DOHH2 (cell line): ENCODE data around the gene NFKBIL1.

Experiments
- H3F3A ChIP-seq: fragments of 200-600 bp; sonication (generic), shearing (Covaris generic); 2 replicates; pipeline ENCODE4 v1.6.0; 2016; ENCODE audit warnings: antibody characterized with exemption, mild to moderate bottlenecking; ENCODE audit not compliant: control insufficient read depth, insufficient read depth
- H3K27ac ChIP-seq: fragments of 200-600 bp; sonication (generic); 2 replicates; pipeline ENCODE4 v1.5.1; 2014; ENCODE audit warnings: low read depth, mild to moderate bottlenecking, low read length, moderate library complexity
- H3K27me3 ChIP-seq: fragments of 200-600 bp; sonication (generic); 2 replicates; pipeline ENCODE4 v1.6.1; 2014; ENCODE audit warnings: mild to moderate bottlenecking, low read length, mixed read lengths; ENCODE audit not compliant: control insufficient read depth
- H3K36me3 ChIP-seq: fragments of 200-600 bp; sonication (generic); 2 replicates; pipeline ENCODE4 v1.6.1; 2014; ENCODE audit warnings: mild to moderate bottlenecking, low read length, moderate library complexity, mixed read lengths; ENCODE audit not compliant: control insufficient read depth
- H3K4me1 ChIP-seq: fragments of 200-600 bp; sonication (generic); 2 replicates; pipeline ENCODE4 v1.6.1; 2014; ENCODE audit warnings: mild to moderate bottlenecking, low read length, mixed read lengths; ENCODE audit not compliant: control insufficient read depth
- H3K4me2 ChIP-seq: fragments of 200-600 bp; sonication (generic); 2 replicates; pipeline ENCODE4 v1.6.0; 2014; ENCODE audit warnings: mild to moderate bottlenecking, low read length, moderate library complexity
- H3K4me3 ChIP-seq: fragments of 200-600 bp; sonication (generic); 2 replicates; pipeline ENCODE4 v1.5.1; 2014; ENCODE audit warnings: mild to moderate bottlenecking, low read length, mixed read lengths
- H3K79me2 ChIP-seq: fragments of 200-600 bp; sonication (generic); 2 replicates; pipeline ENCODE4 v1.6.1; 2014; ENCODE audit warnings: mild to moderate bottlenecking, low read length, mixed read lengths; ENCODE audit not compliant: control insufficient read depth
- H3K9me2 ChIP-seq: fragments of 200-600 bp; sonication (generic); replicated peaks from 2 replicates; pipeline ENCODE4 v1.6.1; 2014; ENCODE audit warnings: mild to moderate bottlenecking, low read length, mixed read lengths; ENCODE audit not compliant: control insufficient read depth
- H3K9me3 ChIP-seq: fragments of 200-600 bp; sonication (generic); 2 replicates; pipeline ENCODE4 v1.6.1; 2014; ENCODE audit warnings: antibody characterized with exemption, low read length, mixed read lengths; ENCODE audit not compliant: control insufficient read depth, insufficient read depth
- H4K20me1 ChIP-seq: fragments of 200-600 bp; sonication (generic); 2 replicates; pipeline ENCODE4 v1.6.0; 2014; ENCODE audit warnings: low read depth, mild to moderate bottlenecking, antibody characterized with exemption, low read length, moderate library complexity; ENCODE audit not compliant: control insufficient read depth, insufficient read depth
- EZH2phosphoT487 ChIP-seq: fragments of 200-600 bp; sonication (generic); IDR thresholded peaks from 2 replicates; pipeline ENCODE4 v1.6.1; 2017; ENCODE audit warnings: borderline replicate concordance, mild to moderate bottlenecking, antibody characterized with exemption, low read length, moderate library complexity, mixed read lengths
- TF ChIP-seq, protein P1 (sequence below): fragments of 200-600 bp; sonication (generic); IDR thresholded peaks from one replicate; pipeline ENCODE4 v1.5.1; 2014; ENCODE audit warnings: antibody characterized with exemption, mild to moderate bottlenecking, low read depth, low read length; ENCODE audit not compliant: poor library complexity, severe bottlenecking

Gene NFKBIL1

DNA sequence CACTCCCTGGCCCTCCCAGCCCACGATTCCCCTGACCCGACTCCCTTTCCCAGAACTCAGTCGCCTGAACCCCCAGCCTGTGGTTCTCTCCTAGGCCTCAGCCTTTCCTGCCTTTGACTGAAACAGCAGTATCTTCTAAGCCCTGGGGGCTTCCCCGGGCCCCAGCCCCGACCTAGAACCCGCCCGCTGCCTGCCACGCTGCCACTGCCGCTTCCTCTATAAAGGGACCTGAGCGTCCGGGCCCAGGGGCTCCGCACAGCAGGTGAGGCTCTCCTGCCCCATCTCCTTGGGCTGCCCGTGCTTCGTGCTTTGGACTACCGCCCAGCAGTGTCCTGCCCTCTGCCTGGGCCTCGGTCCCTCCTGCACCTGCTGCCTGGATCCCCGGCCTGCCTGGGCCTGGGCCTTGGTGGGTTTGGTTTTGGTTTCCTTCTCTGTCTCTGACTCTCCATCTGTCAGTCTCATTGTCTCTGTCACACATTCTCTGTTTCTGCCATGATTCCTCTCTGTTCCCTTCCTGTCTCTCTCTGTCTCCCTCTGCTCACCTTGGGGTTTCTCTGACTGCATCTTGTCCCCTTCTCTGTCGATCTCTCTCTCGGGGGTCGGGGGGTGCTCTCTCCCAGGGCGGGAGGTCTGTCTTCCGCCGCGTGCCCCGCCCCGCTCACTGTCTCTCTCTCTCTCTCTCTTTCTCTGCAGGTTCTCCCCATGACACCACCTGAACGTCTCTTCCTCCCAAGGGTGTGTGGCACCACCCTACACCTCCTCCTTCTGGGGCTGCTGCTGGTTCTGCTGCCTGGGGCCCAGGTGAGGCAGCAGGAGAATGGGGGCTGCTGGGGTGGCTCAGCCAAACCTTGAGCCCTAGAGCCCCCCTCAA, 24.9 kb downstream of the NFKBIL1 start, which contains the start of gene LTA:
Gene LTA (plus strand): TSS at position 249 of the 871 bp plus-strand sequence. CDS start 454 bp downstream, at position 703.
- Histone ChIP-seq H3F3A (peaks cover 18% of the 10 kb centered on the region), H3K4me2 (peak within 1 kb of the TSS; percentile 58), H4K20me1 (no peaks in the 10 kb centered on the region), H3K4me3 (peak within 1 kb of the TSS; percentile 38), H3K36me3 (no peaks in the 10 kb centered on the region), H3K4me1 (peaks cover 84% of the 10 kb centered on the region), H3K9me2 (no peaks in the 10 kb centered on the region), H3K79me2 (no peaks in the 10 kb centered on the region), H3K27me3 (peaks cover 83% of the 10 kb centered on the region), H3K27ac (no peak within 1 kb of the TSS), H3K9me3 (no peaks in the 10 kb centered on the region)
- TF ChIP-seq, protein P1, sequence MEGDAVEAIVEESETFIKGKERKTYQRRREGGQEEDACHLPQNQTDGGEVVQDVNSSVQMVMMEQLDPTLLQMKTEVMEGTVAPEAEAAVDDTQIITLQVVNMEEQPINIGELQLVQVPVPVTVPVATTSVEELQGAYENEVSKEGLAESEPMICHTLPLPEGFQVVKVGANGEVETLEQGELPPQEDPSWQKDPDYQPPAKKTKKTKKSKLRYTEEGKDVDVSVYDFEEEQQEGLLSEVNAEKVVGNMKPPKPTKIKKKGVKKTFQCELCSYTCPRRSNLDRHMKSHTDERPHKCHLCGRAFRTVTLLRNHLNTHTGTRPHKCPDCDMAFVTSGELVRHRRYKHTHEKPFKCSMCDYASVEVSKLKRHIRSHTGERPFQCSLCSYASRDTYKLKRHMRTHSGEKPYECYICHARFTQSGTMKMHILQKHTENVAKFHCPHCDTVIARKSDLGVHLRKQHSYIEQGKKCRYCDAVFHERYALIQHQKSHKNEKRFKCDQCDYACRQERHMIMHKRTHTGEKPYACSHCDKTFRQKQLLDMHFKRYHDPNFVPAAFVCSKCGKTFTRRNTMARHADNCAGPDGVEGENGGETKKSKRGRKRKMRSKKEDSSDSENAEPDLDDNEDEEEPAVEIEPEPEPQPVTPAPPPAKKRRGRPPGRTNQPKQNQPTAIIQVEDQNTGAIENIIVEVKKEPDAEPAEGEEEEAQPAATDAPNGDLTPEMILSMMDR = no peak
- no peak for TF ChIP-seq EZH2phosphoT487

DNA sequence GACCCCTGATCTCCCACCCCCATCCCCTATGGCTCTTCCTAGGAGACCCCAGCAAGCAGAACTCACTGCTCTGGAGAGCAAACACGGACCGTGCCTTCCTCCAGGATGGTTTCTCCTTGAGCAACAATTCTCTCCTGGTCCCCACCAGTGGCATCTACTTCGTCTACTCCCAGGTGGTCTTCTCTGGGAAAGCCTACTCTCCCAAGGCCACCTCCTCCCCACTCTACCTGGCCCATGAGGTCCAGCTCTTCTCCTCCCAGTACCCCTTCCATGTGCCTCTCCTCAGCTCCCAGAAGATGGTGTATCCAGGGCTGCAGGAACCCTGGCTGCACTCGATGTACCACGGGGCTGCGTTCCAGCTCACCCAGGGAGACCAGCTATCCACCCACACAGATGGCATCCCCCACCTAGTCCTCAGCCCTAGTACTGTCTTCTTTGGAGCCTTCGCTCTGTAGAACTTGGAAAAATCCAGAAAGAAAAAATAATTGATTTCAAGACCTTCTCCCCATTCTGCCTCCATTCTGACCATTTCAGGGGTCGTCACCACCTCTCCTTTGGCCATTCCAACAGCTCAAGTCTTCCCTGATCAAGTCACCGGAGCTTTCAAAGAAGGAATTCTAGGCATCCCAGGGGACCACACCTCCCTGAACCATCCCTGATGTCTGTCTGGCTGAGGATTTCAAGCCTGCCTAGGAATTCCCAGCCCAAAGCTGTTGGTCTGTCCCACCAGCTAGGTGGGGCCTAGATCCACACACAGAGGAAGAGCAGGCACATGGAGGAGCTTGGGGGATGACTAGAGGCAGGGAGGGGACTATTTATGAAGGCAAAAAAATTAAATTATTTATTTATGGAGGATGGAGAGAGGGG, 26.1 kb downstream of the NFKBIL1 start:
- Histone ChIP-seq H3K4me3 (no peak overlapping the region), H3F3A (peaks cover 14% of the 10 kb centered on the region), H4K20me1 (no peaks in the 10 kb centered on the region), H3K79me2 (no peaks in the 10 kb centered on the region), H3K9me3 (no peaks in the 10 kb centered on the region), H3K27ac (no peak overlapping the region), H3K9me2 (no peaks in the 10 kb centered on the region), H3K4me1 (peaks cover 74% of the 10 kb centered on the region), H3K36me3 (no peaks in the 10 kb centered on the region), H3K4me2 (no peak overlapping the region), H3K27me3 (peaks cover 76% of the 10 kb centered on the region)
- TF ChIP-seq, protein P1 = no peak
- TF ChIP-seq EZH2phosphoT487 = no peak

DNA sequence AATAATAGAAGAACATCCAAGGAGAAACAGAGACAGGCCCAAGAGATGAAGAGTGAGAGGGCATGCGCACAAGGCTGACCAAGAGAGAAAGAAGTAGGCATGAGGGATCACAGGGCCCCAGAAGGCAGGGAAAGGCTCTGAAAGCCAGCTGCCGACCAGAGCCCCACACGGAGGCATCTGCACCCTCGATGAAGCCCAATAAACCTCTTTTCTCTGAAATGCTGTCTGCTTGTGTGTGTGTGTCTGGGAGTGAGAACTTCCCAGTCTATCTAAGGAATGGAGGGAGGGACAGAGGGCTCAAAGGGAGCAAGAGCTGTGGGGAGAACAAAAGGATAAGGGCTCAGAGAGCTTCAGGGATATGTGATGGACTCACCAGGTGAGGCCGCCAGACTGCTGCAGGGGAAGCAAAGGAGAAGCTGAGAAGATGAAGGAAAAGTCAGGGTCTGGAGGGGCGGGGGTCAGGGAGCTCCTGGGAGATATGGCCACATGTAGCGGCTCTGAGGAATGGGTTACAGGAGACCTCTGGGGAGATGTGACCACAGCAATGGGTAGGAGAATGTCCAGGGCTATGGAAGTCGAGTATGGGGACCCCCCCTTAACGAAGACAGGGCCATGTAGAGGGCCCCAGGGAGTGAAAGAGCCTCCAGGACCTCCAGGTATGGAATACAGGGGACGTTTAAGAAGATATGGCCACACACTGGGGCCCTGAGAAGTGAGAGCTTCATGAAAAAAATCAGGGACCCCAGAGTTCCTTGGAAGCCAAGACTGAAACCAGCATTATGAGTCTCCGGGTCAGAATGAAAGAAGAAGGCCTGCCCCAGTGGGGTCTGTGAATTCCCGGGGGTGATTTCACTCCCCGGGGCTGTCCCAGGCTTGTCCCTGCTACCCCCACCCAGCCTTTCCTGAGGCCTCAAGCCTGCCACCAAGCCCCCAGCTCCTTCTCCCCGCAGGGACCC, 27.0 kb downstream of the NFKBIL1 start:
- Histone ChIP-seq H3K4me1 (peaks cover 65% of the 10 kb centered on the region), H3K9me2 (no peaks in the 10 kb centered on the region), H3K9me3 (no peaks in the 10 kb centered on the region), H3F3A (peaks cover 14% of the 10 kb centered on the region), H3K4me3 (no peak overlapping the region), H3K79me2 (no peaks in the 10 kb centered on the region), H3K4me2 (0 out of 2 replicates have a peak overlapping the region, but pooled peaks have one; percentile 21), H3K27ac (no peak overlapping the region), H3K36me3 (no peaks in the 10 kb centered on the region), H3K27me3 (peaks cover 76% of the 10 kb centered on the region), H4K20me1 (no peaks in the 10 kb centered on the region)
- TF ChIP-seq, protein P1 = no peak
- no peak for TF ChIP-seq EZH2phosphoT487
